ENCODE results near the gene ARHGAP10.

The ARHGAP10 gene

DNA sequence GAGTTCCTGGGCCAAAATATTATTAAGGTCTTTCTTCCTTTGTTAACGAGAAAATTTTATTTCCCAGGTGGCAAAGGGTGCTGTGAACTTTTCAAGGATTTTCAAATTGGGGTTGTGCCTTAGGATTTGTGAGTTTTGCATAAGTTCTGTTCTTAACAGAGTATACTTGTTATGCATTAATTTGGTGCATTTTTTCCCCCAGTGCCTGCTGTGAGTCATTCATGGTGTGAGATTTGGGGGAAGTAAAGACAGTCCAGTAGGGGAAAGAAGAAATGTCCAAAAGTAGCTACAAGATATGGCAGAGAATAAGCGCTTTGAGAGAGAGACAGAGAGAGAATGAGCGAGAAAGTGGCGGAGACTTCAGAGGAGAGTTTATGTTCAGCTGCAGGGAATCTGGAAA is 239.2 kb downstream of the ARHGAP10 start:
- TF ChIP-seq CTCF (IDR thresholded peaks at IDR 0.05): no peak
- H3K27ac ChIP-seq: no peak overlapping the region

GRCh38 chr4:147975325-147975724 is 243.4 kb downstream of the ARHGAP10 start:
- Histone ChIP-seq H3K27ac (no peak overlapping the region), H3K4me3 (no peak overlapping the region), H3K9me3 (no peaks in the 10 kb centered on the region), H3K36me3 (peaks cover 0 to 10% (median 0%) of the 10 kb centered on the region in 3 donors), H3K27me3 (no peaks in the 10 kb centered on the region), H3K4me1 (peaks cover 0 to 30% (median 20%) of the 10 kb centered on the region in 4 donors)
- DNase-seq: peak in 1 of 2 donors; percentile 38
- intact Hi-C loops (cut with DNase I; ENCODE audit: low total_unique reads): no loop called here
- no peak for TF ChIP-seq CTCF (IDR thresholded peaks at IDR 0.05)

More for the DNA sequence above, 239.2 kb downstream of the ARHGAP10 start:
- Histone ChIP-seq H3K27me3 (no peaks in the 10 kb centered on the region), H3K4me1 (peaks cover 0 to 21% (median 13%) of the 10 kb centered on the region in 4 donors), H3K9me3 (no peaks in the 10 kb centered on the region), H3K4me3 (no peak overlapping the region), H3K36me3 (peaks cover 15 to 26% (median 19%) of the 10 kb centered on the region in 3 donors)
- no peak for DNase-seq
- intact Hi-C loops (cut with DNase I; ENCODE audit: low total_unique reads): no loop called here

GRCh38 chr4:147975933-147976928 is 244.3 kb downstream of the ARHGAP10 start:
- Histone ChIP-seq H3K27ac (peak overlapping the region in 1 of 2 donors; percentile 9), H3K9me3 (no peaks in the 10 kb centered on the region), H3K4me3 (no peak overlapping the region), H3K4me1 (peaks cover 0 to 39% (median 21%) of the 10 kb centered on the region in 4 donors), H3K36me3 (peaks cover 0 to 10% (median 0%) of the 10 kb centered on the region in 3 donors), H3K27me3 (no peaks in the 10 kb centered on the region)
- intact Hi-C loops (cut with DNase I; ENCODE audit: low total_unique reads): no loop called here
- DNase-seq: no peak
- TF ChIP-seq CTCF (IDR thresholded peaks at IDR 0.05): no peak

DNA sequence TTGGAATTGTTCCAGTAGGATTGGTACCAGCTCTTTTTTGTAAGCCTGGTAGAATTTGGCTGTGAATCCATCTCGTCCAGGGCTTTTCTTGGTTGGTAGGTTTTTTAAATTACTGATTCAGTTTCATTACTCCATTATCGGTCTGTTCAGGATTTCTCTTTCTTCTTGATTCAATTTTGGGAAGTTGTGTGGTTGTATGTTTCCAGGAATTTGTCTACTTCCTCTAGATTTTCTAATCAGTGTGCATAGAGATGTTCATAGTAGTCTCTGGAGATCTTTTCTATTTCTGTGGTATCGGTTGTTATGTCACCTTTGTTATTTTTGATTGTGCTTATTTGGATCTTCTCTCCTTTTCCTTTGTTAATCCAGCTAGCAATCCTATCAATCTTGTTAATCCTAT is 248.7 kb downstream of the ARHGAP10 start:
- Histone ChIP-seq H3K4me1 (peaks cover 0 to 71% (median 29%) of the 10 kb centered on the region in 4 donors), H3K4me3 (no peak overlapping the region), H3K9me3 (no peaks in the 10 kb centered on the region), H3K27ac (no peak overlapping the region), H3K36me3 (no peaks in the 10 kb centered on the region), H3K27me3 (no peaks in the 10 kb centered on the region)
- no peak for DNase-seq
- intact Hi-C loops (cut with DNase I; ENCODE audit: low total_unique reads): no loop called here
- TF ChIP-seq CTCF (IDR thresholded peaks at IDR 0.05): no peak

DNA sequence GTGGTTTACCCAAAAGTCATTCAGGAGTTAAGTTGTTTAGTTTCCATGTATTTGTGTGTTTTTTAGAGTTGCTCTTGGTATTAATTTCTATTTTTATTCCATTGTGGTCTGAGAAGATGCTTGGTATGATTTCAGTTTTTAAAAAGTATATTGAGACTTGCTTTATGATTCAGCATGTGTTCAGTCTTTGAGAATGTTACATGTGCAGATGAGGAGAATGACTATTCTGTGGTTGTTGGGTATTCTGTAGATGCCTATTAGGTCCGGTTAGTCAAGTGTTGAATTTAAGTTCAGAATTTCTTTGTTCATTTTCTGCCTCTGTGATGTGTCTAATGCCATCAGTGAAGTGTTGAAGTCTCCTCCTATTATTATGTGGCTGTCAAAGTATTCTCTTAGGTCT is 249.4 kb downstream of the ARHGAP10 start:
- intact Hi-C loops (cut with DNase I; ENCODE audit: low total_unique reads): no loop called here
- no peak for TF ChIP-seq CTCF (IDR thresholded peaks at IDR 0.05)
- H3K36me3 ChIP-seq: no peaks in the 10 kb centered on the region
- no peak for DNase-seq
- H3K4me3 ChIP-seq: no peak overlapping the region
- H3K27me3 ChIP-seq: no peaks in the 10 kb centered on the region
- H3K9me3 ChIP-seq: no peaks in the 10 kb centered on the region
- no peak overlapping the region for H3K27ac ChIP-seq
- H3K4me1 ChIP-seq: peaks cover 0 to 71% (median 24%) of the 10 kb centered on the region in 4 donors

All from tibial artery (tissue), 4 donors.